NCI-H2196 treated with DMSO at 0.1 percent for 48 hours (cell line): ENCODE measurements around the gene PAX5.

Experiments used
- DNase-seq: peaks from one replicate; lab custom pipeline; 2025; ENCODE audit not compliant: unreplicated experiment; lab: John Stamatoyannopoulos, UW

Gene PAX5

GRCh38 chr9:36962691-36963090, 71.4 kb downstream of the PAX5 start:
- DNase-seq, result no peak

- DNase-seq, result no peak
Measured at GRCh38 chr9:36961561-36962325, 72.3 kb downstream of the PAX5 start.

- no peak for DNase-seq
Measured at GRCh38 chr9:36961051-36961450, 73.0 kb downstream of the PAX5 start.

GRCh38 chr9:36960575-36960955, 73.5 kb downstream of the PAX5 start:
- DNase-seq, result no peak

- DNase-seq, result no peak
Measured at GRCh38 chr9:36959681-36960574, 74.1 kb downstream of the PAX5 start.

- DNase-seq, result no peak
Measured at GRCh38 chr9:36956908-36957307, 77.2 kb downstream of the PAX5 start.

GRCh38 chr9:36950389-36950788, 83.7 kb downstream of the PAX5 start:
- no peak for DNase-seq

GRCh38 chr9:36949466-36949865, 84.6 kb downstream of the PAX5 start:
- DNase-seq, result no peak

GRCh38 chr9:36948051-36948450, 86.0 kb downstream of the PAX5 start:
- DNase-seq, result no peak

GRCh38 chr9:36946653-36947052, 87.4 kb downstream of the PAX5 start:
- no peak for DNase-seq

- no peak for DNase-seq
Measured at GRCh38 chr9:36945999-36946398, 88.1 kb downstream of the PAX5 start.

GRCh38 chr9:36942891-36943290, 91.2 kb downstream of the PAX5 start:
- no peak for DNase-seq

GRCh38 chr9:36941441-36941840, 92.6 kb downstream of the PAX5 start:
- DNase-seq, result no peak

GRCh38 chr9:36940881-36941280, 93.2 kb downstream of the PAX5 start:
- no peak for DNase-seq

- no peak for DNase-seq
Measured at GRCh38 chr9:36940500-36940853, 93.6 kb downstream of the PAX5 start.

- DNase-seq, result no peak
Measured at GRCh38 chr9:36939655-36940499, 94.2 kb downstream of the PAX5 start.

- no peak for DNase-seq
Measured at GRCh38 chr9:36939214-36939613, 94.9 kb downstream of the PAX5 start.

- no peak for DNase-seq
Measured at GRCh38 chr9:36938617-36939016, 95.5 kb downstream of the PAX5 start.

- no peak for DNase-seq
Measured at GRCh38 chr9:36937951-36938350, 96.1 kb downstream of the PAX5 start.

- DNase-seq, result no peak
Measured at GRCh38 chr9:36937346-36937745, 96.7 kb downstream of the PAX5 start.

GRCh38 chr9:36936498-36936831, 97.6 kb downstream of the PAX5 start:
- no peak for DNase-seq
